NCI-H2196 treated with DMSO at 0.1 percent for 48 hours (cell line): ENCODE data around the gene TMEM238.
"Not testable (repeated sequence)": the region's sequence is repeated elsewhere in the genome, so short reads cannot be mapped to it uniquely, and the experiment has no call there.

Experiments used
- DNase-seq: peaks from one replicate; lab custom pipeline; 2025; ENCODE audit not compliant: unreplicated experiment; lab: John Stamatoyannopoulos, UW

The TMEM238 gene

GRCh38 chr19:55341595-55342531, 42.2 kb downstream of the TMEM238 start:
- DNase-seq, result no peak

- DNase-seq, result peak; percentile 65
Measured at GRCh38 chr19:55341171-55341588, 42.9 kb downstream of the TMEM238 start.

- no peak for DNase-seq
Measured at GRCh38 chr19:55340784-55341147, 43.3 kb downstream of the TMEM238 start.

GRCh38 chr19:55339889-55340783, 44.0 kb downstream of the TMEM238 start:
- no peak for DNase-seq

GRCh38 chr19:55339105-55339888, 44.8 kb downstream of the TMEM238 start, which contains the start of gene KMT5C:
TSS of gene KMT5C (plus strand) at chr19:55339876. CDS start at chr19:55341937, 2,061 bp downstream.
- peak; percentile 100 for DNase-seq

GRCh38 chr19:55336101-55336500, 48.0 kb downstream of the TMEM238 start:
- DNase-seq, result no peak

- DNase-seq, result no peak
Measured at GRCh38 chr19:55333870-55334269, 50.2 kb downstream of the TMEM238 start.

- DNase-seq, result not testable (repeated sequence)
Measured at GRCh38 chr19:55329791-55330190, 54.3 kb downstream of the TMEM238 start.
